Neutrophil (primary cell): ENCODE measurements around the gene PLD2.

Source experiments
- H3K27ac ChIP-seq: fragments of 200-600 bp; sonication (generic); 2 replicates; pipeline ENCODE4 v1.5.1; 2016; ENCODE audit warnings: mild to moderate bottlenecking, moderate library complexity
- H3K27me3 ChIP-seq: fragments of 200-600 bp; sonication (generic); 2 replicates; pipeline ENCODE4 v1.6.0; 2016; ENCODE audit warnings: mild to moderate bottlenecking
- H3K36me3 ChIP-seq: fragments of 200-600 bp; sonication (generic); 2 replicates; pipeline ENCODE4 v1.5.1; 2017
- H3K4me1 ChIP-seq, 2 experiments: fragments of 200-600 bp in 1 of 2; sonication (generic) in 1 of 2; 1 replicate in 1 of 2; 2 replicates in 1 of 2; pipeline versions ENCODE4 v1.5.1 to v1.6.1; 2013 to 2016; ENCODE audit warnings: low read depth in 1 of 2, low read length in 1 of 2, mild to moderate bottlenecking in 1 of 2, moderate library complexity in 1 of 2; ENCODE audit not compliant: control insufficient read depth in 1 of 2, insufficient read depth in 1 of 2
- H3K4me3 ChIP-seq, 2 experiments: fragments of 200-600 bp in 1 of 2; sonication (generic) in 1 of 2; 1 replicate in 1 of 2; 2 replicates in 1 of 2; pipeline ENCODE4 v1.5.1; 2013 to 2016; ENCODE audit warnings: low read depth in 1 of 2, low read length in 1 of 2, mild to moderate bottlenecking in 1 of 2, moderate library complexity in 1 of 2
- H3K9me3 ChIP-seq: fragments of 200-600 bp; sonication (generic); 2 replicates; pipeline ENCODE4 v1.5.1; 2016
- TF ChIP-seq, protein P1 (sequence below): fragments of 200-600 bp; sonication (generic); IDR thresholded peaks from 2 replicates; pipeline ENCODE4 v1.5.1; 2016; ENCODE audit warnings: antibody characterized with exemption

PLD2 gene

GRCh38 chr17:4768298-4768697 is 38.7 kb upstream of the PLD2 start:
- Histone ChIP-seq H3K4me1 (peaks cover 29 to 31% of the 10 kb centered on the region in 2 experiments), H3K4me3 (no peak overlapping the region), H3K9me3 (no peaks in the 10 kb centered on the region), H3K27me3 (peaks cover 11% of the 10 kb centered on the region), H3K36me3 (no peaks in the 10 kb centered on the region), H3K27ac (no peak overlapping the region)
- TF ChIP-seq, protein P1, sequence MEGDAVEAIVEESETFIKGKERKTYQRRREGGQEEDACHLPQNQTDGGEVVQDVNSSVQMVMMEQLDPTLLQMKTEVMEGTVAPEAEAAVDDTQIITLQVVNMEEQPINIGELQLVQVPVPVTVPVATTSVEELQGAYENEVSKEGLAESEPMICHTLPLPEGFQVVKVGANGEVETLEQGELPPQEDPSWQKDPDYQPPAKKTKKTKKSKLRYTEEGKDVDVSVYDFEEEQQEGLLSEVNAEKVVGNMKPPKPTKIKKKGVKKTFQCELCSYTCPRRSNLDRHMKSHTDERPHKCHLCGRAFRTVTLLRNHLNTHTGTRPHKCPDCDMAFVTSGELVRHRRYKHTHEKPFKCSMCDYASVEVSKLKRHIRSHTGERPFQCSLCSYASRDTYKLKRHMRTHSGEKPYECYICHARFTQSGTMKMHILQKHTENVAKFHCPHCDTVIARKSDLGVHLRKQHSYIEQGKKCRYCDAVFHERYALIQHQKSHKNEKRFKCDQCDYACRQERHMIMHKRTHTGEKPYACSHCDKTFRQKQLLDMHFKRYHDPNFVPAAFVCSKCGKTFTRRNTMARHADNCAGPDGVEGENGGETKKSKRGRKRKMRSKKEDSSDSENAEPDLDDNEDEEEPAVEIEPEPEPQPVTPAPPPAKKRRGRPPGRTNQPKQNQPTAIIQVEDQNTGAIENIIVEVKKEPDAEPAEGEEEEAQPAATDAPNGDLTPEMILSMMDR, result no peak

- peaks cover 17% of the 10 kb centered on the region for H3K27me3 ChIP-seq
- H3K27ac ChIP-seq, result no peak overlapping the region
- H3K36me3 ChIP-seq, result no peaks in the 10 kb centered on the region
- peaks cover 21 to 24% of the 10 kb centered on the region in 2 experiments for H3K4me1 ChIP-seq
- H3K9me3 ChIP-seq, result no peaks in the 10 kb centered on the region
- TF ChIP-seq, protein P1, result no peak
- no peak overlapping the region for H3K4me3 ChIP-seq
Observed at GRCh38 chr17:4769628-4770027, 37.3 kb upstream of the PLD2 start.

DNA sequence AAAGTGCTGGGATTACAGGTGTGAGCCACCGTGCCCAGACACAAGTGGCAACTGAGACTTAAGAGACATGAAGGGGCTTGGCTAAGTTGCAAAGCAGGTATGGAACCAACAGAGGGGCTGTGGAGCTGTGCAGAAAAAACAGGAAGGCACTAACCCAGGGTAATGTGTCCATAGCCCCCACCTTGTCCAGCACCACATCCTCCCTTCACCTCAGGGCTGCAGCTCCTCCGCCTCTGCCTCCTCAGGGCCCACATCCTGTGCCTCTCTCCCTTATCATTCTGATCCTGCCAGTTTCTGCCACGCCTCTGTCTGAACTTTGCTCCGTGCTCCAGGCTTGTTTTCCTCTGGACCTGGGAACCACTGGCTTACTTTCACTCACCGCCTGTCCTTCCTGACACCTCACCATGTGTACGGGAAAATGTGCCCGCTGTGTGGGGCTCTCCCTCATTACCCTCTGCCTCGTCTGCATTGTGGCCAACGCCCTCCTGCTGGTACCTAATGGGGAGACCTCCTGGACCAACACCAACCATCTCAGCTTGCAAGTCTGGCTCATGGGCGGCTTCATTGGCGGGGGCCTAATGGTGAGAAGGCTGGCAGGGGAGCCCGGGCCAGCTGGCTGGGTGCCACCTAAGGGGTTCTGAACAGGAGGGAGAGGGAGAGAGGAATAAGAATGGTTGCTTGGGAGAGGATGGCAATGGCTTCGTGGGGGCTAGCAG is 35.3 kb upstream of the PLD2 start, which contains the start of gene TM4SF5:
Gene TM4SF5, plus strand, starts transcription at position 368 of the 716 bp plus-strand sequence. Its CDS starts 37 bp downstream, at position 405.
- TF ChIP-seq, protein P1, result no peak
- H3K27ac ChIP-seq, result no peak within 1 kb of the TSS
- peaks cover 22% of the 10 kb centered on the region for H3K27me3 ChIP-seq
- H3K4me3 ChIP-seq, result no peak within 1 kb of the TSS
- H3K9me3 ChIP-seq, result no peaks in the 10 kb centered on the region
- no peaks in the 10 kb centered on the region for H3K36me3 ChIP-seq
- peaks cover under 1 to 4% of the 10 kb centered on the region in 2 experiments for H3K4me1 ChIP-seq

DNA sequence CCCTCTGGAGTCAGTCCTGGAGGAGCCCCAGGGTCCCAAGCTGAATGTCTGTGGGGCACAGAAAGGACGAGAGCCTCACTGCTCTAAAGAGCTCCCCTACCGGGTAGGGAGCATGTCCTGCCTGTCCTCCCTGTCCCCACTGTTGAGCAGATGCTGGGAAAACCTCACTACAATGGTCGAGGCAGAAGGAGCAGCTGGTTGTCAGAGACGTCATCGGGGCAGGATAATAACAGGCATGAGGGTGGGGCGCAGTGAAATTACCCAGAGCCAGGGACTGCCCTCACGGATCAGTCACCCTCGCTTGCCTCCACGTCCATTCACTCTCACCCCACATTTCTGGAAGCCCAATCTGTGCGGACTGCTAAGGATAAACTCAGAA is 34.7 kb upstream of the PLD2 start:
- Histone ChIP-seq H3K9me3 (no peaks in the 10 kb centered on the region), H3K27ac (no peak overlapping the region), H3K4me1 (no peaks in the 10 kb centered on the region), H3K4me3 (no peak overlapping the region), H3K36me3 (no peaks in the 10 kb centered on the region), H3K27me3 (peaks cover 24% of the 10 kb centered on the region)
- TF ChIP-seq, protein P1, result no peak

DNA sequence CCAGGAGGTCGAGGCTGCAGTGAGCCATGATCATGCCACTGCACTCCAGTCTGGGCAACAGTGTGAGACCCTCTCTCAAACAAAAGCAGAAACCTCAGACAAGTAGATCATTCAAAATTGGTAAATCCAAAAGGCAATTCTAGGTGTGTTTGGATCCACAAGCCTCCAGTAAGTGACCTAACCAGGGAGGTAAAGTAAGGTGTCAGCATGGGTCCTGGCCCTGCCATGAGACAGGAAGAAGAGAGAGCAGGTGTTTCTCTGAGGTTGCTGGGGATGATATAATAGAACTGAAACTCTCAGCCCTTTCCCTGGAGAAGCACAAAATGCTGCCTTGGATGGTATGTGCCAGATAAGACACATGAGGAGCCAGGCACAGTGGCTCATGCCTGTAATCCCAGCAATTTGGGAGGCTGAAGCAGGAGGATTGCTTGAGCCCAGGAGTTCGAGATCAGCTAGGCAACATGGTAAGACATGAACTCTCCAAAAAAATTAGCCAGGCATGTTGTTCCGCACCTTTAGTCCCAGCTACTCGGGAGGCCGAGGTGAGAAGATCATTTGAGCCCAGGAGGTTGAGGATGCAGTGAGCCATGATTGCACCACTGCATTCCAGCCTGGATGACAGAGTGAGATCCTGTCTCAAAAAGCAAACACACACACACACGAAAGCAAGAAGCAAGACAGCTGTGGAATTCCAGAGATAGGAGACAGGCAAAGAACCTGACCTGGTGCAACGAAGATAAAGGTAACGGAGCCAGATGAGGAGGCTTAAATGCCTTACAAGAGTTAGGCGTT is 28.8 kb upstream of the PLD2 start:
- no peak overlapping the region for H3K27ac ChIP-seq
- TF ChIP-seq, protein P1, result no peak
- H3K4me3 ChIP-seq, result no peak overlapping the region
- H3K4me1 ChIP-seq, result no peaks in the 10 kb centered on the region
- H3K36me3 ChIP-seq, result no peaks in the 10 kb centered on the region
- H3K9me3 ChIP-seq, result no peaks in the 10 kb centered on the region
- H3K27me3 ChIP-seq, result peaks cover 73% of the 10 kb centered on the region
